ACC112 (cell line): ENCODE results near the gene CEP70.

Experiments
- H2AFZ ChIP-seq: fragments of 200-600 bp; sonication (generic); one replicate; pipeline ENCODE4 v1.6.0; 2017; ENCODE audit warnings: antibody characterized with exemption, low read length; ENCODE audit not compliant: unreplicated experiment
- H3K27ac ChIP-seq: fragments of 200-600 bp; sonication (generic); 2 replicates; pipeline ENCODE4 v1.5.1; 2014; ENCODE audit warnings: low read depth, mild to moderate bottlenecking, antibody characterized with exemption, low read length, moderate library complexity
- H3K27me3 ChIP-seq: fragments of 200-600 bp; sonication (generic); 2 replicates; pipeline ENCODE4 v1.6.1; 2014; ENCODE audit warnings: mild to moderate bottlenecking, antibody characterized with exemption, low read length, moderate library complexity, mixed read lengths; ENCODE audit not compliant: insufficient read depth
- H3K36me3 ChIP-seq: fragments of 200-600 bp; sonication (generic); 2 replicates; pipeline ENCODE4 v1.6.1; 2016; ENCODE audit warnings: mild to moderate bottlenecking, antibody characterized with exemption, low read length, moderate library complexity, mixed read lengths; ENCODE audit not compliant: insufficient read depth
- H3K4me1 ChIP-seq: fragments of 200-600 bp; sonication (generic); one replicate; pipeline ENCODE4 v1.6.1; 2016; ENCODE audit warnings: low read length, mixed read lengths; ENCODE audit not compliant: insufficient read depth, unreplicated experiment, control insufficient read depth
- H3K4me3 ChIP-seq: fragments of 200-600 bp; sonication (generic); 2 replicates; pipeline ENCODE4 v1.5.1; 2014; ENCODE audit warnings: mild to moderate bottlenecking, low read depth, low read length
- H3K79me2 ChIP-seq: fragments of 200-600 bp; sonication (generic); one replicate; pipeline ENCODE4 v1.6.0; 2016; ENCODE audit warnings: low read length; ENCODE audit not compliant: control insufficient read depth, unreplicated experiment, insufficient read depth

CEP70 gene

DNA sequence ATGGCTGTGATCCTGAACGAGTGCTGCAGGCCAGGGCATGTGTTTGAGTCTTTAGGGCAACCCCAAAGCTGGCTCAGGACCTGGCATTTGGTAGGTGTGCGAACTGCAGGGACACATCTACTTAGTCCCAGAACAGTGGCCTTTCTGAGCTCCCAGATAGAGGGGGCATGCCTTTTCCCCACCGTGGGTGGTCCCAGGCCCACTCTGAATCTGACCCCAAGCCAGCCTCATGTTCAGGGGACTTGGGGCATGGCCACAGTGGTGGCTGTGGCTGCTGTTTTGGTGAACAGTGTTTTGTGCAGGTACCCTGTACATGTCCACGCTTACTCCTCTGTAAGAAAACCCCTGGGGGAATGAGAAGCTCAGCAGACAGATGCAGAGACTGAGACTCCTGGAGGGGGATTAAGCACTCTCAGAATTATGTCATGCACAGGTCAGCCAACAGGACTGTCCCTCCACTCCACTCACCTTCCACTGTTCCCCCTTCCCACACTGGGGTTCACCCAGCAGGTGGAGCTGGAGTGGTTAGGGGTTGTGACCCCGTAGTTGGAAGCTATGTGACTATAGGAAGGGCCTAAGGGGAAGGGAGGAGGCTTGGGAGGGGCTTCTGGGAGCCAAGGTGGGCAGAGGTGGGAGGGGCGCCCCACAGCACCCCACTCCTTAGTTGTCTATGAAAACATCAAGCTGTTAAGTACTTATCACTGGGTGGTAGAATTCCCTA is 143.2 kb downstream of the CEP70 start:
- H3K4me3 ChIP-seq = no peak overlapping the region

DNA sequence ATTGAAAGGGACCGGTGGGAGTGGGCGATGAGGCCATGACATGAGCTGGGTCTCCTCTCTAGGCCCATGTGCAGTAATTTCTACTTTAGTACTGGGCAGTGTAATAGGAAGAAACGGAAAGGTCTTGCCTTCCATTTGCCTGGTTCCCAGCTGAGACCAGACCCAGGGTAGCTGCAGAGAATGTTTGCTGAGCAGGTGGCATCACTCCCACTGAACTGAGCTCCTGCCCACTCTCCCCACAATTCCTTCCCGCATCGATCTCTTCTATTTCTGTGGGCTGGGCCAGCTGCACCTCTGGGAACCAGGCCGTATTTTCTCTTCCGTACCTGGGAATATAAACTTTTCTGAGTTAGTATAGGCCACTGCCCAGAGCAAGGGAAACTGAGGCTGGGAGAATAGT is 143.9 kb downstream of the CEP70 start:
- H3K79me2 ChIP-seq = no peaks in the 10 kb centered on the region
- no peaks in the 10 kb centered on the region for H3K4me1 ChIP-seq
- H3K36me3 ChIP-seq = no peaks in the 10 kb centered on the region

More for the DNA sequence above, 143.2 kb downstream of the CEP70 start:
- H3K27ac ChIP-seq = no peak overlapping the region
- H3K36me3 ChIP-seq = no peaks in the 10 kb centered on the region
- no peaks in the 10 kb centered on the region for H3K79me2 ChIP-seq
- no peak overlapping the region for H2AFZ ChIP-seq
- no peaks in the 10 kb centered on the region for H3K27me3 ChIP-seq
- H3K4me1 ChIP-seq = no peaks in the 10 kb centered on the region

DNA sequence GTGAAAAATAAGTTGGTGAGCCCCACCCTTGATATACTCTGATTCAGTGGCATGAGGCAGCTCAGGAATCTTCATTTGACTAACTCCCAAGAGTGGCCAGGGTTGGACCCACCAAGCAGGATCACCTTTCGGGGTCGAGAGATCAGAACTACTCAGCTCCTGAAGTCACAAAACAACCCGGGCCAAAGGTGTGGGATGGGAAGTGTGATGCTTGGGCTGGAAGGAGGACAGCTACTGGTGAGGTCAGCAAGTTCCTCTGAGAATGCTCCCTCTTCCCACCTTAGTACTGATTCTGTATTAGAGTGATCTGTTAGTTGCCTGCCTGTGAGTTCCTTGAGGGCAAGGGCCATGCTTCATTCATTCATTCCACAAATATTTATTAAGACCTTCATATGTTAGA is 144.6 kb downstream of the CEP70 start:
- Histone ChIP-seq H3K27ac (no peak overlapping the region), H3K79me2 (no peaks in the 10 kb centered on the region), H3K27me3 (no peaks in the 10 kb centered on the region), H3K4me1 (no peaks in the 10 kb centered on the region), H3K4me3 (no peak overlapping the region), H2AFZ (no peak overlapping the region), H3K36me3 (no peaks in the 10 kb centered on the region)

More for the DNA sequence above, 143.9 kb downstream of the CEP70 start:
- H3K4me3 ChIP-seq = no peak overlapping the region
- H3K27me3 ChIP-seq = no peaks in the 10 kb centered on the region
- H3K27ac ChIP-seq = no peak overlapping the region
- H2AFZ ChIP-seq = no peak overlapping the region

DNA sequence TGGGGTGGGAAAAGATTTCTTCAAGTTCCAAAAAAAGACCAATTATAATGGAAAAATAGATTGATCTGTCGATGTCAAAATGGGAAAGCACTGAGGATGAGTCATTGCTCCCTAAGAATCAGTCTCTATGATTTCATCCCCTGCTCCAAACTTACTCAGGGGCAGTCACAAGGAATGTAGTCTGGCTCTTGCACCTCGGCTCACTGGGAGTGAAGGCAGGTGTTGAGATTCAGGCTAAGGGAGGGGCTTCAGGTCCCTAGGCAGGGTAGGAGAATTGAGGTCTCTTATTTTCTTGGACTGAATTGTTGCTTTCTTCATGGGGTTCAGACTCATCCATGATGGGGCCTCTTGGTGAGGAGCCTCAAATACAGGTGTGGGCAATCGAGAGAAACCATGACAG is 145.4 kb downstream of the CEP70 start:
- Histone ChIP-seq H3K79me2 (no peaks in the 10 kb centered on the region), H3K36me3 (no peaks in the 10 kb centered on the region), H3K27me3 (no peaks in the 10 kb centered on the region), H3K4me1 (no peaks in the 10 kb centered on the region), H2AFZ (no peak overlapping the region), H3K27ac (no peak overlapping the region), H3K4me3 (no peak overlapping the region)

DNA sequence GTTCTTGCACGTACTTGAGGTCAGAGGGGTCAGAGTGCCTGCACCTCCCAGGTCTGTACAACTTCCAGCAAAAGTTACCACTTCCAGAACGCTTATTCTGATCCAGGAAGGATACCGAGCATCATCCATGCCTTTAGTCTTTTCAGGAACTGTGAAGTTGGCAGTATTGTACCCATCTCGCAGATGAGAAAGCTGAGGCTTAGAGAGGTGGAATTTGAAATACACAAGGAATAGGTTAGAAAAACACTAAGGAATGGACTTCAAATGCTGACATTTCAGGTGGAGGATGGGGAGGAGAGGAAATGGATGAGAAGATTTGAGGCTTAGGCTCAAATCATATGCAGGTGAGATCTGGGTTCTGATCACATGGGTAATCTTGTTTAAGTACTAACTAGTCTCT is 148.4 kb downstream of the CEP70 start:
- Histone ChIP-seq H3K27ac (no peak overlapping the region), H3K36me3 (no peaks in the 10 kb centered on the region), H2AFZ (no peak overlapping the region), H3K4me3 (no peak overlapping the region), H3K27me3 (no peaks in the 10 kb centered on the region), H3K4me1 (peaks cover 21% of the 10 kb centered on the region), H3K79me2 (no peaks in the 10 kb centered on the region)

DNA sequence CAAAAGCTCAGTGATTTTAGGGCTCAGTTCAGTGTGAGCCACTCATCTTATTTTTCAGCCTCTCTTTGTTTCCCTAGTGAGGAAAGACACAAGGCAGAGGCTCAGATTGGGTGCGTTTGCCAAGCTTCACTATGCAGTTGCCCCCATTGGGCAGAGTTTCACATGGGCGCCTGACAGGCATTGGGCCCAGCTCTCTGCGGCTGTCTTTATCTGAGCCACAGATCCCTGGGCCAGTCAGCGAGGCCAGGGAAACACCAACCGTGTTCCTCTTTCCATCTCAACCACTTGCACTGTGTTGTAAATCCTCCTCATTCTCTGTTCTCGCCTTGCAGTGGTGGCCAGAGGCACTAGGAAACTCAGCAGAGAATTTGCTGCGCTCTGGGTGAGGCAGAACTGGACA is 148.8 kb downstream of the CEP70 start:
- Histone ChIP-seq H3K27ac (no peak overlapping the region), H3K4me3 (no peak overlapping the region), H3K4me1 (peaks cover 25% of the 10 kb centered on the region), H3K79me2 (no peaks in the 10 kb centered on the region), H3K36me3 (no peaks in the 10 kb centered on the region), H2AFZ (no peak overlapping the region), H3K27me3 (no peaks in the 10 kb centered on the region)
